ENCODE results near the gene ZNF316.
A peak's percentile ranks its signal among the peaks of the same experiment; 100 is the strongest.

Gene ZNF316

GRCh38 chr7:6639032-6639431 lies 1.9 kb downstream of the ZNF316 start:
- Histone ChIP-seq H3K36me3 (ENCODE audit: insufficient read depth, low read length) (peaks cover 3% of the 10 kb centered on the region; the same call in 1 of the 2 replicates), H3K79me2 (ENCODE audit: control insufficient read depth, insufficient read depth, low read length, unreplicated experiment) (peaks cover 29% of the 10 kb centered on the region), H3K4me3 (ENCODE audit: low read depth, low read length) (peak overlapping the region; percentile 91; the same call in 1 of the 2 replicates)

GRCh38 chr7:6639627-6640026 lies 2.5 kb downstream of the ZNF316 start:
- no peaks in the 10 kb centered on the region for H3K27me3 ChIP-seq (ENCODE audit: insufficient read depth, low read length)
- peaks cover 3% of the 10 kb centered on the region; the same call in 1 of the 2 replicates for H3K36me3 ChIP-seq (ENCODE audit: insufficient read depth, low read length)
- no peak overlapping the region for H3K27ac ChIP-seq (ENCODE audit: low read depth, low read length)
- H3K79me2 ChIP-seq (ENCODE audit: control insufficient read depth, insufficient read depth, low read length, unreplicated experiment) = peaks cover 29% of the 10 kb centered on the region
- H3K4me1 ChIP-seq (ENCODE audit: control insufficient read depth, insufficient read depth, low read length, unreplicated experiment) = peaks cover 8% of the 10 kb centered on the region
- no peak overlapping the region for H2AFZ ChIP-seq (ENCODE audit: low read length, unreplicated experiment)
- no peak overlapping the region for H3K4me3 ChIP-seq (ENCODE audit: low read depth, low read length)

More at GRCh38 chr7:6639032-6639431, 1.9 kb downstream of the ZNF316 start:
- Histone ChIP-seq H3K27me3 (ENCODE audit: insufficient read depth, low read length) (no peaks in the 10 kb centered on the region), H2AFZ (ENCODE audit: low read length, unreplicated experiment) (no peak overlapping the region), H3K4me1 (ENCODE audit: control insufficient read depth, insufficient read depth, low read length, unreplicated experiment) (peaks cover 8% of the 10 kb centered on the region), H3K27ac (ENCODE audit: low read depth, low read length) (no peak overlapping the region)

GRCh38 chr7:6640246-6640721 lies 3.2 kb downstream of the ZNF316 start:
- peaks cover 29% of the 10 kb centered on the region for H3K79me2 ChIP-seq (ENCODE audit: control insufficient read depth, insufficient read depth, low read length, unreplicated experiment)
- H3K4me3 ChIP-seq (ENCODE audit: low read depth, low read length) = no peak overlapping the region
- no peak overlapping the region for H2AFZ ChIP-seq (ENCODE audit: low read length, unreplicated experiment)
- peaks cover 8% of the 10 kb centered on the region for H3K4me1 ChIP-seq (ENCODE audit: control insufficient read depth, insufficient read depth, low read length, unreplicated experiment)
- peaks cover 3% of the 10 kb centered on the region; the same call in 1 of the 2 replicates for H3K36me3 ChIP-seq (ENCODE audit: insufficient read depth, low read length)
- no peak overlapping the region for H3K27ac ChIP-seq (ENCODE audit: low read depth, low read length)
- H3K27me3 ChIP-seq (ENCODE audit: insufficient read depth, low read length) = no peaks in the 10 kb centered on the region

DNA sequence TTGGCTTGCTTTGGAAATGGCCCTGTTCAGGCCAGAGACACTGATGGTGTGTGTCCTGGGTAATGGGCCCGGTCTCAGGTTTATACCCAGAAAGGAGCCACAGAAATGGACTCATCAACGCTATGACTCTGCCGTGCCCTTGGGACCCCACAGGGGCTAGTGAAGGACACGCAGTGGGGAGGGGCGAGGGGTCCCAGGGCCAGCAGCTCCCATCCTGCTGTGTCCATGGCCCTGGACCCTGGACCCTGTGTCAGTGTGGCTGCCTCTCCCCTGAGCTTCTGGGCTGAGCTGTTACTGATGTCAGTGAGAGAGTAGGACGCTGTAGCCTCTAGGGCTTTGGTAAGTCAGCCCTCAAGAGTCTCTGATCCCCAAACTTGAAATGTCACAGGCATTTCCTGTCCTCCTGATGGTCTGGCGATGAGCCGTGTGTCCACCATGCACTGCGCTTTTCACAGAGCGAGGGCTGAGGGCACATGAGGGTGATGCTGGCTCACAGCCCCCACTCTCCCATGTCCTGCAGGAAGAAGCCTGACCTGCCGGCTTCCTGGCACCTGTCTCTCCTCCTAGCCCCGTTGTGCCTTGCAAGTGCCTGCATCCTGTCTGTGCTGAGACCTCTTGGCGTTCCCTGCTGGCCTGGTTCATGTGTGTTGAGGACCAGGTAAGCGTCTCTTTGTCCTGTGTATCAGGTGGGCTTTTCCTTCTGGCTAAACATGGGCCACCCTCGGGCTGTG lies 4.4 kb downstream of the ZNF316 start:
- Histone ChIP-seq H3K27ac (ENCODE audit: low read depth, low read length) (no peak overlapping the region), H3K4me3 (ENCODE audit: low read depth, low read length) (no peak overlapping the region), H3K79me2 (ENCODE audit: control insufficient read depth, insufficient read depth, low read length, unreplicated experiment) (peaks cover 29% of the 10 kb centered on the region), H3K36me3 (ENCODE audit: insufficient read depth, low read length) (peaks cover 3% of the 10 kb centered on the region; the same call in 1 of the 2 replicates), H3K27me3 (ENCODE audit: insufficient read depth, low read length) (no peaks in the 10 kb centered on the region), H2AFZ (ENCODE audit: low read length, unreplicated experiment) (no peak overlapping the region), H3K4me1 (ENCODE audit: control insufficient read depth, insufficient read depth, low read length, unreplicated experiment) (peaks cover 8% of the 10 kb centered on the region)

- Histone ChIP-seq H3K4me1 (ENCODE audit: control insufficient read depth, insufficient read depth, low read length, unreplicated experiment) (peaks cover 8% of the 10 kb centered on the region), H2AFZ (ENCODE audit: low read length, unreplicated experiment) (no peak overlapping the region), H3K27ac (ENCODE audit: low read depth, low read length) (no peak overlapping the region), H3K27me3 (ENCODE audit: insufficient read depth, low read length) (no peaks in the 10 kb centered on the region), H3K79me2 (ENCODE audit: control insufficient read depth, insufficient read depth, low read length, unreplicated experiment) (peaks cover 25% of the 10 kb centered on the region), H3K36me3 (ENCODE audit: insufficient read depth, low read length) (peaks cover 3% of the 10 kb centered on the region; the same call in 1 of the 2 replicates), H3K4me3 (ENCODE audit: low read depth, low read length) (no peak overlapping the region)
These were observed 5.2 kb downstream of the ZNF316 start for GRCh38 chr7:6642239-6642839.

DNA sequence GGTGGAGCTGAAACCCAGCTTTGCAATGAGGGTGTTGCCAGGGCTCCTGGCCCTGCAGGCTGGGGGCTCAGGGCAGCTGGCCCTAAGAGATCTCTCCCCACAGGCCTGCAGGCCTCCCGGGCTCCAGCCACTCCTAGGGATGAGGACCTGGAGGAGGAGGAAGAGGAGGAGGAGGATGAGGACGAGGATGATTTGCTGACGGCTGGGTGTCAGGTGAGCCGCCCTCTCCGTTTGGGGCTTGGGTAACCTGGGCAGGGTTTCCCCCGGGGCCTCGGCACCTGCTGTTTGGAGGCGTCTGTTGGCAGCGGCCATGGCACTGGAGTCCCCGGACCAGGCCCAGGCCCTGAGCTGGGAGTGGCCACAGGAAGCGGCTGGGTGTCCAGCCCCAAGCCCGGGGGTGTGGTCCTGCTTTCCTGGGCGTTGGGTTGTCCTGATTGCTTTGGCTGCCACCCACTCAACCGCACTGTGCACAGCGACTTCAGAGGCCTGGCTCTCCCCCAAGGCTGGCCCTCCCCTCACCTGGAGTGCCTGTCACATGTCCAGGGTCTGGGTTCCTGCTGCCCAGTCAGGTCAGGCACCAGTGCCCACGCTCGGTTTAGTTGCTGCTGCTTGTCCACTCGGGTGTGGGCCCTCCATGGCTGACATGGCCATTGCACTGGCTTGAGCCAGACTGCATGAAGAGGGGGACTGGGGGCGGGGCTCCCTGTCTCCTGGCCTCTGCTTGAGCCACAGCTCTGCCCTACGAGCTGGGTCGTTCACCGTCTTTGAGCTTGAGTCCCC lies 5.9 kb downstream of the ZNF316 start:
- Histone ChIP-seq H3K27ac (ENCODE audit: low read depth, low read length) (no peak overlapping the region), H2AFZ (ENCODE audit: low read length, unreplicated experiment) (no peak overlapping the region), H3K36me3 (ENCODE audit: insufficient read depth, low read length) (peaks cover 3% of the 10 kb centered on the region; the same call in 1 of the 2 replicates), H3K79me2 (ENCODE audit: control insufficient read depth, insufficient read depth, low read length, unreplicated experiment) (peaks cover 20% of the 10 kb centered on the region), H3K4me3 (ENCODE audit: low read depth, low read length) (no peak overlapping the region), H3K27me3 (ENCODE audit: insufficient read depth, low read length) (no peaks in the 10 kb centered on the region), H3K4me1 (ENCODE audit: control insufficient read depth, insufficient read depth, low read length, unreplicated experiment) (peaks cover 7% of the 10 kb centered on the region)

GRCh38 chr7:6643915-6644625 lies 7.0 kb downstream of the ZNF316 start:
- no peak overlapping the region for H3K4me3 ChIP-seq (ENCODE audit: low read depth, low read length)
- no peaks in the 10 kb centered on the region for H3K27me3 ChIP-seq (ENCODE audit: insufficient read depth, low read length)
- no peak overlapping the region for H3K27ac ChIP-seq (ENCODE audit: low read depth, low read length)
- H3K4me1 ChIP-seq (ENCODE audit: control insufficient read depth, insufficient read depth, low read length, unreplicated experiment) = no peaks in the 10 kb centered on the region
- peaks cover 7% of the 10 kb centered on the region for H3K36me3 ChIP-seq (ENCODE audit: insufficient read depth, low read length)
- no peak overlapping the region for H2AFZ ChIP-seq (ENCODE audit: low read length, unreplicated experiment)
- peaks cover 11% of the 10 kb centered on the region for H3K79me2 ChIP-seq (ENCODE audit: control insufficient read depth, insufficient read depth, low read length, unreplicated experiment)

DNA sequence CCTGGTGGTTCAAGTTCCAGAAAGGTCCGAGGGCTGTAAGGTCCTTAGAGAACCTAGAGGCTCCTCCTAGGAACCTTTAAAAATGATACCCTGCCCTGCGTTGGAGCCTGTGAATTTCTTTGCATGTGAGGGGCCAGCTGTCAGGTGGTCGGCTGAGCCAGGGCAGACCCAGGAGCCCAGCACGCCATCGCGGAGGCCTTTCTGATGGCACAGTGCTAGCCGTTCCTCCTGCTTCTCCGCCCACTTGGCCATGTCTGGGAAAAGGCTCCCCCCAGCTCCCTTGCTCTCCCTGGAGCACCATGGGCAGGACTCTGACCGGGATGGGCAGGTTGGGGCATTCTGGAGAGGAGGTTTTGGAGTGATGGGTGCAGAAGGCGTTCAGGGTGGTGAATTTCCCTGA lies 7.6 kb downstream of the ZNF316 start:
- H3K36me3 ChIP-seq (ENCODE audit: insufficient read depth, low read length) = peaks cover 5% of the 10 kb centered on the region
- no peaks in the 10 kb centered on the region for H3K4me1 ChIP-seq (ENCODE audit: control insufficient read depth, insufficient read depth, low read length, unreplicated experiment)
- peaks cover 8% of the 10 kb centered on the region for H3K79me2 ChIP-seq (ENCODE audit: control insufficient read depth, insufficient read depth, low read length, unreplicated experiment)

DNA sequence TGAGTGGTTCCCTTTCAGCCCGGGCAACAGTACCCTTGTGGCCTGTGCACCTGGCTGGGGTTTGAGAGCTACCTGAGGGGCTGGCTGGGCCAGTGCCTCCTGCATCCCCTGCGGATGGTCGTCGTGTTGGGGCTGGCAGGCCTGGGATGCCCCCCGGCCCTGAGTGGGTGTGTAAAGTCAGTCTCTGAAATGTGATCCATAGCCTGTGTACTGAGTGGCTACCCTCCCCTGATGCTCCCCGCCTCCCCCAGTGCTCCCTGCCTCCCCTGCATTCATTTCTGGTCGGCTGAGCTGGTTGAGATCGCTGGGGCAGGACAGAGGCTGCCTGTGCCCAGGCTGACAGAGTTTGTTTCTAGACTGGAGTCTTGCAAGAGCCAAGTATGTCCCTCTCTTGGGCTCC lies 9.3 kb downstream of the ZNF316 start:
- H3K36me3 ChIP-seq (ENCODE audit: insufficient read depth, low read length) = peaks cover 14% of the 10 kb centered on the region; the same call in 1 of the 2 replicates
- no peak overlapping the region for H3K27ac ChIP-seq (ENCODE audit: low read depth, low read length)

More for the DNA sequence above, 7.6 kb downstream of the ZNF316 start:
- Histone ChIP-seq H3K27me3 (ENCODE audit: insufficient read depth, low read length) (no peaks in the 10 kb centered on the region), H3K27ac (ENCODE audit: low read depth, low read length) (no peak overlapping the region), H3K4me3 (ENCODE audit: low read depth, low read length) (no peak overlapping the region), H2AFZ (ENCODE audit: low read length, unreplicated experiment) (no peak overlapping the region)

DNA sequence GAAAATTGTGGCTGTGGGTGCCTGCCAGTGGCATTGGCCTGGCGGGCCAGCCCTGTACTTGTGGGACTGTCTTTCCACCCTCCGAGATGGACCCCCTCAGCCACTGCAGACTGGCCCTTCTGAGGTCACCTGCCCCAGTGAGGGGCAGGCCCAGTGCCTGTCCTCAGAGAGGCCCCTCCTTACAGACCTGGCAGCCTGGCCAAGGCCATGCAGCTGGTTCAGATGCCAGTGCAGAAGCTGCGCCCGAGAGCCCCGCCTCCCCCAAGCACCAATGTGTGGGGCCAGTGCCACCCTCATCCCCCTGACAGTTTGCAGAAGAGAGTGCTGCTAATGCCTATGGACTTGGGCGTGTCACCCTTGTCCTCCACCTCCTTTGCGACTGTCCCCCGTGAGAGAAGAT lies 10.0 kb downstream of the ZNF316 start:
- no peak overlapping the region for H3K4me3 ChIP-seq (ENCODE audit: low read depth, low read length)
- H2AFZ ChIP-seq (ENCODE audit: low read length, unreplicated experiment) = no peak overlapping the region
- peaks cover 20% of the 10 kb centered on the region; the same call in 1 of the 2 replicates for H3K36me3 ChIP-seq (ENCODE audit: insufficient read depth, low read length)
- no peak overlapping the region for H3K27ac ChIP-seq (ENCODE audit: low read depth, low read length)
- H3K4me1 ChIP-seq (ENCODE audit: control insufficient read depth, insufficient read depth, low read length, unreplicated experiment) = no peaks in the 10 kb centered on the region
- no peaks in the 10 kb centered on the region for H3K79me2 ChIP-seq (ENCODE audit: control insufficient read depth, insufficient read depth, low read length, unreplicated experiment)
- H3K27me3 ChIP-seq (ENCODE audit: insufficient read depth, low read length) = no peaks in the 10 kb centered on the region

More for the DNA sequence above, 9.3 kb downstream of the ZNF316 start:
- H3K79me2 ChIP-seq (ENCODE audit: control insufficient read depth, insufficient read depth, low read length, unreplicated experiment) = no peaks in the 10 kb centered on the region
- no peak overlapping the region for H3K4me3 ChIP-seq (ENCODE audit: low read depth, low read length)
- no peaks in the 10 kb centered on the region for H3K4me1 ChIP-seq (ENCODE audit: control insufficient read depth, insufficient read depth, low read length, unreplicated experiment)
- no peak overlapping the region for H2AFZ ChIP-seq (ENCODE audit: low read length, unreplicated experiment)
- H3K27me3 ChIP-seq (ENCODE audit: insufficient read depth, low read length) = no peaks in the 10 kb centered on the region
